ENCODE measurements around the gene MRPL27.
"Not testable (repeated sequence)": the region's sequence is repeated elsewhere in the genome, so short reads cannot be mapped to it uniquely, and the experiment has no call there.

Gene MRPL27

GRCh38 chr17:50414808-50415207, 41.8 kb upstream of the MRPL27 start:
- H3K4me3 ChIP-seq = no peak overlapping the region
- H3K4me1 ChIP-seq = no peaks in the 10 kb centered on the region
- no peaks in the 10 kb centered on the region for H3K9me3 ChIP-seq
- intact Hi-C loops (cut with DNase I; ENCODE audit: low total_unique reads) = no loop called here
- no peaks in the 10 kb centered on the region for H3K27me3 ChIP-seq
- no peaks in the 10 kb centered on the region for H3K36me3 ChIP-seq
- no peak for TF ChIP-seq CTCF (IDR thresholded peaks at IDR 0.05)
- DNase-seq = no peak
- no peak overlapping the region for H3K27ac ChIP-seq

- no peak for TF ChIP-seq CTCF (IDR thresholded peaks at IDR 0.05)
- no peak for DNase-seq
- no peaks in the 10 kb centered on the region for H3K4me1 ChIP-seq
- no peaks in the 10 kb centered on the region for H3K9me3 ChIP-seq
- peaks cover 0 to 4% of the 10 kb centered on the region in 2 donors for H3K27me3 ChIP-seq
- intact Hi-C loops (cut with DNase I; ENCODE audit: low total_unique reads) = no loop called here
- H3K27ac ChIP-seq = no peak overlapping the region
- no peak overlapping the region for H3K4me3 ChIP-seq
- no peaks in the 10 kb centered on the region for H3K36me3 ChIP-seq
Measured at GRCh38 chr17:50412188-50412732, 39.3 kb upstream of the MRPL27 start.

- Histone ChIP-seq H3K36me3 (no peaks in the 10 kb centered on the region), H3K27me3 (peaks cover 0 to 24% of the 10 kb centered on the region in 2 donors), H3K4me3 (no peak overlapping the region), H3K27ac (no peak overlapping the region), H3K9me3 (no peaks in the 10 kb centered on the region), H3K4me1 (no peaks in the 10 kb centered on the region)
- no peak for TF ChIP-seq CTCF (IDR thresholded peaks at IDR 0.05)
- intact Hi-C loops (cut with DNase I; ENCODE audit: low total_unique reads) = no loop called here
- no peak for DNase-seq
Measured at GRCh38 chr17:50407921-50408320, 34.9 kb upstream of the MRPL27 start.

- H3K4me3 ChIP-seq = no peak overlapping the region
- no peak for DNase-seq
- no peak for TF ChIP-seq CTCF (IDR thresholded peaks at IDR 0.05)
- no peaks in the 10 kb centered on the region for H3K9me3 ChIP-seq
- H3K27ac ChIP-seq = no peak overlapping the region
- peaks cover 0 to 24% of the 10 kb centered on the region in 2 donors for H3K27me3 ChIP-seq
- H3K36me3 ChIP-seq = no peaks in the 10 kb centered on the region
- intact Hi-C loops (cut with DNase I; ENCODE audit: low total_unique reads) = no loop called here
- H3K4me1 ChIP-seq = no peaks in the 10 kb centered on the region
Measured at GRCh38 chr17:50406578-50406977, 33.6 kb upstream of the MRPL27 start.

GRCh38 chr17:50405351-50405750, 32.4 kb upstream of the MRPL27 start:
- intact Hi-C loops (cut with DNase I; ENCODE audit: low total_unique reads); H3K9me3 ChIP-seq; H3K4me3 ChIP-seq; H3K27ac ChIP-seq; DNase-seq; H3K4me1 ChIP-seq; H3K36me3 ChIP-seq: not testable (repeated sequence)
- H3K27me3 ChIP-seq = peaks cover 0 to 24% of the 10 kb centered on the region in 2 donors

- DNase-seq; H3K4me3 ChIP-seq; intact Hi-C loops (cut with DNase I; ENCODE audit: low total_unique reads); H3K36me3 ChIP-seq; H3K27ac ChIP-seq; H3K9me3 ChIP-seq; H3K27me3 ChIP-seq: not testable (repeated sequence)
- H3K4me1 ChIP-seq = peaks cover 0 to 25% (median 18%) of the 10 kb centered on the region in 4 donors
Measured at GRCh38 chr17:50399591-50399990, 26.6 kb upstream of the MRPL27 start.

GRCh38 chr17:50398672-50399071, 25.7 kb upstream of the MRPL27 start:
- intact Hi-C loops (cut with DNase I; ENCODE audit: low total_unique reads); H3K9me3 ChIP-seq; H3K4me3 ChIP-seq; H3K27ac ChIP-seq; H3K27me3 ChIP-seq; DNase-seq: not testable (repeated sequence)
- peaks cover 0 to 25% (median 19%) of the 10 kb centered on the region in 4 donors for H3K4me1 ChIP-seq
- peaks cover 13 to 14% (median 14%) of the 10 kb centered on the region in 3 donors for H3K36me3 ChIP-seq

Data from tibial artery (tissue), 4 donors.